Mesothelial cell of epicardium (in vitro differentiated cells): ENCODE results near the gene LRRC18. TPM values are rescaled to one million over a fixed set of nuclear protein-coding genes. Genes with fewer than 3 reads are reported as not detected.

Experiments
- DNase-seq, 2 experiments: peaks; one replicate each; pipeline ENCODE4 v3.0.0; 2021; ENCODE audit warnings: low spot score in 2 of 2; ENCODE audit not compliant: unreplicated experiment in 2 of 2
- H3K27ac Mint-ChIP-seq: 2 replicates; pipeline ENCODE4 v1.8.0; 2021; ENCODE audit warnings: mixed read lengths
- H3K27me3 Mint-ChIP-seq: 2 replicates; pipeline ENCODE4 v1.8.0; 2021; ENCODE audit warnings: low read depth, mixed read lengths
- H3K36me3 Mint-ChIP-seq: 2 replicates; pipeline ENCODE4 v1.8.0; 2021; ENCODE audit warnings: mixed read lengths
- H3K4me1 Mint-ChIP-seq: 2 replicates; pipeline ENCODE4 v1.8.0; 2021; ENCODE audit warnings: mixed read lengths
- H3K4me3 Mint-ChIP-seq: 2 replicates; pipeline ENCODE4 v1.8.0; 2021; ENCODE audit warnings: mild to moderate bottlenecking, moderate library complexity, mixed read lengths
- H3K9me3 Mint-ChIP-seq: 2 replicates; pipeline ENCODE4 v1.8.0; 2021; ENCODE audit warnings: mixed read lengths
- CTCF ChIP-seq: fragments of 200-600 bp; sonication (generic); IDR thresholded peaks from one replicate; pipeline ENCODE4 v1.5.0; 2021; ENCODE audit warnings: antibody characterized with exemption; ENCODE audit not compliant: unreplicated experiment
- total RNA-seq: library from RNA; stranded (reverse); gene quantifications from 3 replicates; pipeline ENCODE4 v1.2.1, GENCODE V29; 2021

LRRC18 gene
- total RNA-seq, 1 donor from 2014 or later = not detected

GRCh38 chr10:48900371-48900801 is 39.3 kb downstream of the LRRC18 start:
- Mint-ChIP-seq H3K27ac (no peak overlapping the region), H3K4me3 (no peak overlapping the region), H3K27me3 (peaks cover 22% of the 10 kb centered on the region), H3K9me3 (no peaks in the 10 kb centered on the region), H3K36me3 (no peaks in the 10 kb centered on the region), H3K4me1 (no peaks in the 10 kb centered on the region)
- TF ChIP-seq CTCF = no peak
- no peak for DNase-seq

- no peak for DNase-seq
- Mint-ChIP-seq H3K4me3 (no peak overlapping the region), H3K4me1 (no peaks in the 10 kb centered on the region), H3K27me3 (peaks cover 18% of the 10 kb centered on the region), H3K27ac (no peak overlapping the region), H3K36me3 (no peaks in the 10 kb centered on the region), H3K9me3 (no peaks in the 10 kb centered on the region)
- TF ChIP-seq CTCF = no peak
These were observed 39.9 kb downstream of the LRRC18 start for GRCh38 chr10:48899781-48900180.

- Mint-ChIP-seq H3K27me3 (peaks cover 16% of the 10 kb centered on the region), H3K9me3 (no peaks in the 10 kb centered on the region)
These were observed 41.2 kb downstream of the LRRC18 start for GRCh38 chr10:48898426-48898825.

GRCh38 chr10:48897441-48897790 is 42.2 kb downstream of the LRRC18 start:
- DNase-seq = no peak
- no peak overlapping the region for H3K4me3 Mint-ChIP-seq
- TF ChIP-seq CTCF = no peak
- no peaks in the 10 kb centered on the region for H3K9me3 Mint-ChIP-seq
- no peak overlapping the region for H3K27ac Mint-ChIP-seq
- H3K36me3 Mint-ChIP-seq = no peaks in the 10 kb centered on the region
- peaks cover 15% of the 10 kb centered on the region for H3K27me3 Mint-ChIP-seq
- H3K4me1 Mint-ChIP-seq = no peaks in the 10 kb centered on the region

More at GRCh38 chr10:48898426-48898825, 41.2 kb downstream of the LRRC18 start:
- no peak for TF ChIP-seq CTCF
- Mint-ChIP-seq H3K27ac (no peak overlapping the region), H3K4me1 (no peaks in the 10 kb centered on the region), H3K36me3 (no peaks in the 10 kb centered on the region), H3K4me3 (no peak overlapping the region)
- DNase-seq = no peak

GRCh38 chr10:48896756-48897440 is 42.7 kb downstream of the LRRC18 start:
- Mint-ChIP-seq H3K4me3 (no peak overlapping the region), H3K27me3 (peaks cover 15% of the 10 kb centered on the region), H3K27ac (no peak overlapping the region), H3K9me3 (no peaks in the 10 kb centered on the region), H3K4me1 (no peaks in the 10 kb centered on the region), H3K36me3 (no peaks in the 10 kb centered on the region)
- no peak for DNase-seq
- no peak for TF ChIP-seq CTCF
